Stimulated activated CD8-positive, alpha-beta memory T cell treated with anti-CD3 and anti-CD28 coated beads, Interleukin-7, amount 100 ng/mL, for 4 hours (primary cell): ENCODE data around the gene AZGP1.
"Not testable (repeated sequence)": the region's sequence is repeated elsewhere in the genome, so short reads cannot be mapped to it uniquely, and the experiment has no call there.

Experiments
- DNase-seq, 2 donors: peaks; one replicate each; pipeline ENCODE4 v3.0.0-alpha.2; 2020; ENCODE audit warnings: low read depth in 2 of 2

Gene AZGP1

GRCh38 chr7:99952649-99953048 lies 23.2 kb downstream of the AZGP1 start:
- not testable (repeated sequence) for DNase-seq

DNA sequence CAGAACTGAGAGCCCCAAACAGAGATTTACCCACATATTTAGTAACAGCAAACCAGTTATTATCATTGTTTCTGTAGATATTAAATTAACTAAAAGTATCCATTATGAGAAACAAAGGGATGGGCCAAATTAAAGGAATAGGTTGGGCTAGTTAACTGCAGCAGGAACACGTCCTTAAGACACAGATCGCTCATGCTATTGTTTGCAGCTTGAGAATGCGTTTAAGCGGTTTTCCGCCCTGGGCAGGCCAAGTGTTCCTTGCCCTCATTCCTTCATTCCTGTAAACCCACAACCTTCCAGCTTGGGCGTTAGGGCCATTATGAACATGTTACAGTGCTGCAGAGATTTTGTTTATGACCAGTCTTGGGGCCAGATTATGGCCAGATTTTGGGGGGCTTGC lies 25.0 kb downstream of the AZGP1 start:
- DNase-seq: not testable (repeated sequence)

GRCh38 chr7:99949645-99950228 lies 26.1 kb downstream of the AZGP1 start:
- no peak for DNase-seq

DNA sequence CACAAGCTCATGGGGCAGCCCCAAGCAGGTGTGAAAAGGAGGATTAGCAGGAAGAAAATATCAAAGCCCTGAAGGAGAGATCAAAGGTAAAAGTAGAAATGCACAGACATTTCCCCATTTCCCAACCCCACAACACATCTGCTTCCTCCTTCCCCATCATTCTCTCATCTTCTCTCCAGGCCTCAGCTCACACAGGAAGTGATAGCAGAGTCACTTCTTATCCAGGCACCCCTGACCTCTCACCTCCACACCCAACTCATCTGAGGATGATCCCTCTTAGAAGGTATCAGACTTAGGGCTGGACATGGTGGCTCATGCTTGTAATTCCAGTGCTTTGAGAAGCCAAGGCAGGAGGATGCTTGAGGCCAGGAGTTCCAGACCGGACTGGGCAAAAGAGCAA lies 28.2 kb downstream of the AZGP1 start:
- DNase-seq: no peak

GRCh38 chr7:99944497-99945070 lies 31.2 kb downstream of the AZGP1 start:
- no peak for DNase-seq

GRCh38 chr7:99943641-99944496 lies 32.0 kb downstream of the AZGP1 start:
- no peak for DNase-seq

- no peak for DNase-seq
Observed at GRCh38 chr7:99938296-99938695, 37.5 kb downstream of the AZGP1 start.

- DNase-seq: not testable (repeated sequence)
Observed at GRCh38 chr7:99935009-99935408, 40.8 kb downstream of the AZGP1 start.

DNA sequence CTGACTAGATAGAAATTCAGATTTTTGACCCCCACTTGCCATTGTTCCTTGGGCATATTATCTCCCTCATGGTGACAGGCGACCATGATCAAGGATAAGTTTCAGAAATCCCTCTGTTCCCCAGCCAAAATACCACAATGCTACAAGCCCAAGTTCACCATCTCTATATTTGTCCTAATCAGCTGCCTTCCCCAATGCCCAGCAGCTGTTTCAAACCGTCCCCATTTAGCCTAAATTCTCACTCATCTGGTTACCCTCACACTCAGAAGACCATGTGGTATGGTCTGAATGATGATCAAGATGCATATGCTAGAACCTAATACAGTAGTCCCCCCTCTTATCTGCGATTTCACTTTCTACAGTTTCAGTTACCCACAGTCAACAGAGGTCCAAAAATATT lies 45.5 kb downstream of the AZGP1 start:
- no peak for DNase-seq

GRCh38 chr7:99929730-99930053 lies 46.1 kb downstream of the AZGP1 start:
- DNase-seq: no peak

DNA sequence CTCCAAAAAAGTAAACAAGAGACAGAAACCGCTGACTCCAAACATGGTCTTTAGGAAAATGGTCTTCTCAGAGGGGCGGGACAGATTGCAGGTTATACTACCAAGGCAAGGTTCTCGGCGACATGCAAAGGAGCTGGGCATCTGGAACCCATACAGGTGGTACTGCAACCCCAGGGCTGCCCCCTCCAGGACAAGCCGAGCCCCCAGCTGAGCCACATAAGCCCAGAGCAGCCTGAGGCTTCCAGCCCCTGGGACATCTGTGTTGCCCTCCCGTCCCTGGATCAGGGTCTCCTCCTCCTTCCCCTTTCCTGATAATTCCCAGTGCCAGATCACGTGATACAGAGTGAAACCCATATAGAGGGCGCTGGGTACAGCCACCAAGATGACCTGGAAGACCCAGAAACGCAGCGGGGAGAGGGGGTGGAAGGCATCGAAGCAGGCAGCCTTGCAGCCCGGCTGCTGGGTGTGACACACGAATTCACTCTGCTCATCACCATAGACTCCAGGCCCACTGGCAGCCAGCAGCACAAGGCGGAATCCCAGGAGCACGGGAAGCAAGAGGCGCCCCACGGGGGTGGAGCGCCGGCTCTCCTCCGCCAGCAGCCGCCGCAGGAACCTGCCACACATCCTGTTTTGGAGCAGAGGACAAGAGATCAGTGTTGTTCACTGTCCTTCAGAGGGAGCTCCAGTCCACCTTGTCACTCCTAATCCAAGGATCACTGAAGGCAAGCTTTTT lies 46.7 kb downstream of the AZGP1 start, which contains the start of gene GJC3:
GJC3 (minus strand) TSS at position 627 of the 736 bp plus-strand sequence; CDS start at position 627, 0 bp downstream.
- no peak for DNase-seq

- DNase-seq: no peak
Observed at GRCh38 chr7:99928188-99928587, 47.6 kb downstream of the AZGP1 start.

DNA sequence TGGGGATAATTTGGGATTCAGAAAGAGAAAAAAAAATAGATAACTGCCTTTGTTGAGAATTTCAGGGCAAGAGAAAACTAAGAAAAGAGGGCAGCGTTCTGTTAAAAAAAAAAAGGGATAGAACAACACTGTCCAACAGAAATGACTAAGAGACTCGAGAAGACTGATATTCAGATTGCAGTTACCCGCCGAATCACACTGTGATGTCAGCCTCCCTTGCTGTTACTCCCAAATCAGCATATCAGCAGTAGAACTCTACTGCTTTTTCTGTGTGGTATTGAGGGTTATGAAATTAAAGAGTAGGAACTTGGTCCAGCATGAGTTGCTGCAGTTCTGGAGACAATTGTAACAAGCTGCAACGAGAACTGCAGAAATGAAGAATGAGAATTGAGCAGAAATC lies 48.3 kb downstream of the AZGP1 start:
- DNase-seq: no peak

- no peak for DNase-seq
Observed at GRCh38 chr7:99926321-99926720, 49.5 kb downstream of the AZGP1 start.

GRCh38 chr7:99923200-99923599 lies 52.6 kb downstream of the AZGP1 start:
- no peak for DNase-seq

GRCh38 chr7:99920149-99920548 lies 55.7 kb downstream of the AZGP1 start:
- no peak for DNase-seq

DNA sequence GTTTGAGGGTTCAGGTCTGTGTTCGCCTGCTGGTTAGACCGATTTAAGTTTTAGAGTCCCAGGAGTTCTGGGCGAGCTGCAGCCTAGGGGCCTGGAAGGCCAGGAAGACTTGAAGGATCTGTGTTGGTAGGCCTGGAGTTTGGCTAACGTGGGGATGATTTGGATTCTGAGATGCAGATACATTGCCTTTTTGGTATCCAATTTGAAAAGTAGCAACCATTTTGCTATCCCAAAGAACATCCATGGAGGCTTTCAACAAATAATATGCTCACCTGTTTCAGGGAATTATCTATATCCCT lies 56.1 kb downstream of the AZGP1 start:
- no peak for DNase-seq

DNA sequence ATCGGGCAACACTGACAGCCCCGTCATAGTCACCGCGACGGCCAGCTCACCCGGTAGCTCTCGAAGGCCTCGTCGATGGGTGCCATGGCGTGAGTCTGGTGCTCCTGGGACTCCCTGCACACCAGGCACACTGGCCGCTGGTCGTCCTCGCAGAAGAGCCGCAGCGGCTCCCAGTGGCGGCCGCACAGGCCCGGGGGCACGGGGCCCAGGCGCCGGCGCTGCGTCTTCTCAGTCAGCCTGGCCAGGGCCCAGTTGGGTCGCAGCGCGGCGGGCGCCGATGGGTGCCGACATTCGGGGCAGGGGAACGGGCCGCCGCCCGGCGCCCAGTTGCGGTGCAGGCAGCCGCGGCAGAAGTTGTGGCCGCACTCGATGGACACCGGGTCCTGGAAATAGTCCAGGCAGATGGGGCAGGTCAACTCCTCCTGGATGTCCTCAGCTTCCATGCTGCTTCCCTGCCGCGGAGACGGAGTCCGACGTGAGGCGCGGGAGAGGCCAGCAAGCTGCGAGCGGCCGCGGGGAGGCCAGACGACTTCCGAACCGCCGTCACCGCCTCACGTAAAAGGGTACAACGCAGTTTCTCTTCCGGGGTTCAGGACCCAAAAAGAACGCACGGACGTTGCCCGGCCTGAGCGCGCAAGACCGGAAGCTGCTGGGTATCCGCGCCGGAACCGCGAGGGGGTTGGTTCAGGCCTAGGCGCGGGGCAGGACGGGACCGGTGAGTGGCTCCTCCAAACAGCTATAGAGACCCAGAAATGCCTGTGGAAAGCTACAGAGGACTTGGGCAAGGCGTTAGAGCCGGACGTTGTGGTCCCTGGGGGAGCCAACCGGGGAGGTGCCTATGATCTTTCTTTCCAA lies 56.6 kb downstream of the AZGP1 start, which contains the start of gene TRIM4:
TRIM4 (minus strand) TSS at position 572 of the 855 bp plus-strand sequence; CDS start at position 443, 129 bp downstream.
- peak; percentile 79 to 85 for DNase-seq
